Liver (tissue), 9 donors: ENCODE results near the gene ENGASE. TPM values are rescaled to one million over a fixed set of nuclear protein-coding genes. Genes with fewer than 3 reads are reported as not detected.

Experiments used
- DNase-seq: peaks from one replicate; pipeline ENCODE4 v3.0.0-alpha.2; 2017; ENCODE audit warnings: low spot score
- H3K27ac ChIP-seq, 2 donors: one replicate each; pipeline ENCODE4 v1.7.0; 2013; ENCODE audit warnings: inconsistent platforms in 2 of 2, low read length in 2 of 2, control low read depth in 1 of 2, low read depth in 1 of 2, mild to moderate bottlenecking in 1 of 2
- H3K27me3 ChIP-seq, 4 donors: one replicate each; pipeline versions ENCODE4 v1.6.1 to v1.7.0; 2013; ENCODE audit warnings: low read length in 3 of 4, inconsistent platforms in 1 of 4, mild to moderate bottlenecking in 1 of 4, moderate library complexity in 1 of 4; ENCODE audit not compliant: control insufficient read depth in 4 of 4, insufficient read depth in 4 of 4
- H3K36me3 ChIP-seq, 4 donors: one replicate each; pipeline versions ENCODE4 v1.6.1 to v1.7.0; 2013; ENCODE audit warnings: low read length in 3 of 4, mild to moderate bottlenecking in 3 of 4, low read depth in 1 of 4, moderate library complexity in 1 of 4; ENCODE audit not compliant: control insufficient read depth in 4 of 4, insufficient read depth in 3 of 4
- H3K4me1 ChIP-seq, 4 donors: one replicate each; pipeline versions ENCODE4 v1.6.1 to v1.7.0; 2013; ENCODE audit warnings: low read length in 3 of 4, mild to moderate bottlenecking in 3 of 4, moderate library complexity in 1 of 4; ENCODE audit not compliant: control insufficient read depth in 4 of 4, insufficient read depth in 4 of 4
- H3K4me3 ChIP-seq, 3 donors: one replicate each; pipeline versions ENCODE4 v1.6.1 to v1.7.0; 2013; ENCODE audit warnings: low read length in 3 of 3, control low read depth in 1 of 3, low read depth in 1 of 3, mild to moderate bottlenecking in 1 of 3
- H3K9ac ChIP-seq, 2 donors: one replicate each; pipeline ENCODE4 v1.7.0; 2013; ENCODE audit warnings: low read length in 2 of 2, mild to moderate bottlenecking in 2 of 2, moderate library complexity in 2 of 2, control low read depth in 1 of 2, low read depth in 1 of 2
- H3K9me3 ChIP-seq, 4 donors: one replicate each; pipeline versions ENCODE4 v1.6.1 to v1.7.0; 2013; ENCODE audit warnings: low read length in 3 of 4; ENCODE audit not compliant: control insufficient read depth in 4 of 4
- ATF3 ChIP-seq: IDR thresholded peaks from 2 replicates; pipeline ENCODE4 v1.6.1; 2016; ENCODE audit warnings: antibody characterized with exemption
- EGR1 ChIP-seq, 2 donors: IDR thresholded peaks; 2 replicates each; pipeline ENCODE4 v1.6.1; 2016 to 2018; ENCODE audit warnings: antibody characterized with exemption in 2 of 2, low read depth in 2 of 2
- FOXA1 ChIP-seq: IDR thresholded peaks from 2 replicates; pipeline ENCODE4 v1.6.1; 2016; ENCODE audit warnings: antibody characterized with exemption
- FOXA2 ChIP-seq: IDR thresholded peaks from 2 replicates; pipeline ENCODE4 v1.6.1; 2016; ENCODE audit warnings: antibody characterized with exemption
- GABPA ChIP-seq, 2 donors: IDR thresholded peaks in 1 of 2; conservative IDR thresholded peaks in 1 of 2; 2 replicates each; pipeline ENCODE4 v1.6.1; 2016; ENCODE audit warnings: antibody characterized with exemption in 2 of 2, mild to moderate bottlenecking in 1 of 2, moderate library complexity in 1 of 2
- HNF4A ChIP-seq, 2 donors: conservative IDR thresholded peaks; 2 replicates each; pipeline ENCODE4 v1.6.1; 2016; ENCODE audit warnings: antibody characterized with exemption in 2 of 2, mild to moderate bottlenecking in 2 of 2
- HNF4G ChIP-seq: IDR thresholded peaks from 2 replicates; pipeline ENCODE4 v1.6.1; 2016; ENCODE audit warnings: antibody characterized with exemption
- JUND ChIP-seq, 2 donors: IDR thresholded peaks; 2 replicates each; pipeline ENCODE4 v1.6.1; 2016; ENCODE audit warnings: antibody characterized with exemption in 2 of 2
- MAX ChIP-seq: IDR thresholded peaks from 2 replicates; pipeline ENCODE4 v1.6.1; 2016; ENCODE audit warnings: antibody characterized with exemption
- NR2F2 ChIP-seq: IDR thresholded peaks from 2 replicates; pipeline ENCODE4 v1.6.1; 2016; ENCODE audit warnings: antibody characterized with exemption
- RAD21 ChIP-seq, 2 donors: IDR thresholded peaks; 2 replicates each; pipeline ENCODE4 v1.6.1; 2016; ENCODE audit warnings: antibody characterized with exemption in 2 of 2, mild to moderate bottlenecking in 2 of 2
- REST ChIP-seq: IDR thresholded peaks from 2 replicates; pipeline ENCODE4 v1.6.1; 2016; ENCODE audit warnings: antibody characterized with exemption, mild to moderate bottlenecking
- RXRA ChIP-seq, 2 donors: IDR thresholded peaks; 2 replicates each; pipeline ENCODE4 v1.6.1; 2017 to 2018; ENCODE audit warnings: antibody characterized with exemption in 2 of 2, mild to moderate bottlenecking in 1 of 2
- SP1 ChIP-seq: IDR thresholded peaks from 2 replicates; pipeline ENCODE4 v1.6.1; 2018; ENCODE audit warnings: antibody characterized with exemption, mild to moderate bottlenecking
- TAF1 ChIP-seq: conservative IDR thresholded peaks from 2 replicates; pipeline ENCODE4 v1.6.1; 2016; ENCODE audit warnings: antibody characterized with exemption, mild to moderate bottlenecking
- YY1 ChIP-seq: IDR thresholded peaks from 2 replicates; pipeline ENCODE4 v1.6.1; 2016; ENCODE audit warnings: antibody characterized with exemption, mild to moderate bottlenecking
- ZBTB33 ChIP-seq: IDR thresholded peaks from 2 replicates; pipeline ENCODE4 v1.6.1; 2016; ENCODE audit warnings: antibody characterized with exemption
- WGBS: extraction: QIAGEN DNeasy Blood & Tissue Kit; methylation state at CpG from one replicate; pipeline ENCODE4 v1.1.7; 2013; 5-methylcytosine and 5-hydroxymethylcytosine counted together
- polyA plus RNA-seq, 2 donors: library from polyadenylated mRNA; stranded (reverse) in 1 of 2; unstranded in 1 of 2; fragments of 200-250 nt in 1 of 2; fragments of >200 nt in 1 of 2; fragmentation: Nextera tagmentation in 1 of 2; extraction: Ambion mirVana in 1 of 2; gene quantifications; one replicate each; pipeline versions ENCODE4 v1.2.1 to v1.2.3, GENCODE V29; 2013 to 2015
- total RNA-seq, 2 donors: library from RNA; depleted of rRNA; stranded (reverse); fragments of >200 nt; gene quantifications; one replicate each; pipeline ENCODE4 v1.2.3, GENCODE V29; 2014
- donor health status: healthy.
- donor health status: healthy.
- donor health status: healthy.
- donor health status: healthy.
- donor health status: healthy.

ENGASE gene
- total and polyA plus RNA-seq, 4 donors, result 5.2 to 33.6 (median 7.8) TPM

- no peak for TF ChIP-seq ZBTB33
- TF ChIP-seq RXRA (IDR thresholded peaks at IDR 0.05), result no peak
- no peak for TF ChIP-seq FOXA1
- no peak for TF ChIP-seq GABPA (IDR thresholded peaks at IDR 0.05 in 1 of 2, conservative IDR thresholded peaks at IDR 0.05 in 1 of 2)
- no peak for TF ChIP-seq NR2F2
- no peak for TF ChIP-seq HNF4A (conservative IDR thresholded peaks at IDR 0.05)
- TF ChIP-seq FOXA2, result no peak
- TF ChIP-seq EGR1 (IDR thresholded peaks at IDR 0.05; ENCODE audit: low read depth in 2 of 2), result no peak
- no peak for TF ChIP-seq RAD21 (IDR thresholded peaks at IDR 0.05)
- no peak for TF ChIP-seq MAX
- TF ChIP-seq SP1, result no peak
- no peak for TF ChIP-seq JUND (IDR thresholded peaks at IDR 0.05)
- DNase-seq, result no peak
- Histone ChIP-seq H3K9me3 (no peaks in the 10 kb centered on the region), H3K4me1 (no peaks in the 10 kb centered on the region), H3K27me3 (peaks cover 0 to 2% (median 0%) of the 10 kb centered on the region in 4 donors), H3K36me3 (no peaks in the 10 kb centered on the region), H3K4me3 (no peak overlapping the region), H3K9ac (no peak overlapping the region), H3K27ac (no peak overlapping the region)
- WGBS, result 96% methylated on average over 8 of the region's 8 CpGs
Measured at GRCh38 chr17:79123988-79124387, 49.4 kb downstream of the ENGASE start.

- Histone ChIP-seq H3K27ac (no peak overlapping the region), H3K9ac (no peak overlapping the region), H3K36me3 (no peaks in the 10 kb centered on the region), H3K4me1 (no peaks in the 10 kb centered on the region), H3K27me3 (peaks cover 0 to 2% (median 0%) of the 10 kb centered on the region in 4 donors), H3K9me3 (no peaks in the 10 kb centered on the region), H3K4me3 (no peak overlapping the region)
- no peak for TF ChIP-seq FOXA1
- no peak for TF ChIP-seq YY1
- TF ChIP-seq ZBTB33, result no peak
- no peak for TF ChIP-seq FOXA2
- WGBS, result 87% methylated on average over 21 of the region's 21 CpGs
- DNase-seq, result no peak
Measured at GRCh38 chr17:79124513-79125209, 50.0 kb downstream of the ENGASE start.

- Histone ChIP-seq H3K27ac (no peak overlapping the region), H3K9me3 (no peaks in the 10 kb centered on the region), H3K36me3 (no peaks in the 10 kb centered on the region), H3K9ac (no peak overlapping the region), H3K27me3 (peaks cover 0 to 2% (median 0%) of the 10 kb centered on the region in 4 donors), H3K4me3 (no peak overlapping the region), H3K4me1 (no peaks in the 10 kb centered on the region)
- 63% methylated on average over 22 of the region's 22 CpGs for WGBS
- no peak for DNase-seq
- TF ChIP-seq REST (no peak), RAD21 (IDR thresholded peaks at IDR 0.05) (no peak), MAX (no peak), FOXA1 (no peak), YY1 (no peak), HNF4A (conservative IDR thresholded peaks at IDR 0.05) (no peak), ATF3 (no peak), TAF1 (no peak), NR2F2 (no peak), ZBTB33 (no peak), HNF4G (no peak)
Measured at GRCh38 chr17:79125503-79125902, 50.9 kb downstream of the ENGASE start.
